Osteoblast (primary cell): ENCODE measurements around the gene AUP1. TPM values are rescaled to one million over a fixed set of nuclear protein-coding genes. Genes with fewer than 3 reads are reported as not detected.

Experiments
- DNase-seq: peaks from one replicate; pipeline ENCODE4 v3.0.0; 2011; ENCODE audit warnings: low spot score, mixed read lengths; ENCODE audit not compliant: insufficient read length; ENCODE audit errors: missing footprints
- H2AFZ ChIP-seq: 2 replicates; pipeline ENCODE4 v1.6.0; 2011; ENCODE audit warnings: mild to moderate bottlenecking, low read length
- H3K27ac ChIP-seq: 2 replicates; pipeline ENCODE4 v1.5.1; 2011; ENCODE audit warnings: mild to moderate bottlenecking, low read depth, low read length, moderate library complexity
- H3K27me3 ChIP-seq: 2 replicates; pipeline ENCODE4 v1.6.0; 2012; ENCODE audit warnings: mild to moderate bottlenecking, control low read depth, inconsistent platforms, low read length, moderate library complexity; ENCODE audit not compliant: insufficient read depth
- H3K36me3 ChIP-seq: 2 replicates; pipeline ENCODE4 v1.5.1; 2011; ENCODE audit warnings: mild to moderate bottlenecking, low read length, control low read depth, moderate library complexity; ENCODE audit not compliant: insufficient read depth
- H3K4me1 ChIP-seq: 2 replicates; pipeline ENCODE4 v1.5.1; 2011; ENCODE audit warnings: mild to moderate bottlenecking, low read length, control low read depth, moderate library complexity; ENCODE audit not compliant: insufficient read depth
- H3K4me2 ChIP-seq: 2 replicates; pipeline ENCODE4 v1.6.0; 2011; ENCODE audit warnings: mild to moderate bottlenecking, low read length; ENCODE audit not compliant: insufficient read depth
- H3K4me3 ChIP-seq: fragments of 200-600 bp; sonication (generic); 3 replicates; pipeline ENCODE4 v1.5.1; 2012; ENCODE audit warnings: mild to moderate bottlenecking, low read length, inconsistent platforms; ENCODE audit not compliant: insufficient read depth
- H3K79me2 ChIP-seq: 2 replicates; pipeline ENCODE4 v1.6.0; 2012; ENCODE audit warnings: mild to moderate bottlenecking, low read length, control low read depth, inconsistent platforms; ENCODE audit not compliant: insufficient read depth
- H3K9me3 ChIP-seq: 2 replicates; pipeline ENCODE4 v1.5.1; 2011; ENCODE audit warnings: low read depth, low read length, control low read depth
- H4K20me1 ChIP-seq: 2 replicates; pipeline ENCODE4 v1.6.0; 2012; ENCODE audit warnings: mild to moderate bottlenecking, low read length, control low read depth; ENCODE audit not compliant: insufficient read depth
- CTCF ChIP-seq: IDR thresholded peaks from 2 replicates; pipeline ENCODE4 v1.5.1; 2011; ENCODE audit warnings: mild to moderate bottlenecking, low read depth, low read length, moderate library complexity; ENCODE audit errors: extremely low read depth
- total RNA-seq: library from RNA; depleted of rRNA; stranded (reverse); fragments of >200 nt; gene quantifications from 2 replicates; pipeline ENCODE4 v1.2.3, GENCODE V29; 2012

Gene AUP1
- total RNA-seq, 1 donor = 82.9 TPM

- peak overlapping the region; percentile 17 for H3K27ac ChIP-seq
- H3K27me3 ChIP-seq = no peaks in the 10 kb centered on the region
- H4K20me1 ChIP-seq = no peaks in the 10 kb centered on the region
- no peak for TF ChIP-seq CTCF
- H3K4me1 ChIP-seq = peaks cover 30% of the 10 kb centered on the region
- no peak overlapping the region for H3K4me3 ChIP-seq
- no peaks in the 10 kb centered on the region for H3K9me3 ChIP-seq
- H3K4me2 ChIP-seq = no peak overlapping the region
- DNase-seq = peak; percentile 58
- peaks cover 57% of the 10 kb centered on the region for H3K79me2 ChIP-seq
- H3K36me3 ChIP-seq = peaks cover 55% of the 10 kb centered on the region
- H2AFZ ChIP-seq = no peak overlapping the region
Measured at GRCh38 chr2:74546004-74546403, 16.5 kb upstream of the AUP1 start.

- DNase-seq = peak; percentile 48
- Histone ChIP-seq H3K27me3 (no peaks in the 10 kb centered on the region), H3K9me3 (no peaks in the 10 kb centered on the region), H2AFZ (no peak overlapping the region), H3K4me2 (no peak overlapping the region), H3K79me2 (peaks cover 44% of the 10 kb centered on the region), H4K20me1 (no peaks in the 10 kb centered on the region), H3K36me3 (peaks cover 50% of the 10 kb centered on the region), H3K4me3 (no peak overlapping the region), H3K27ac (no peak overlapping the region), H3K4me1 (peaks cover 18% of the 10 kb centered on the region)
- no peak for TF ChIP-seq CTCF
Measured at GRCh38 chr2:74544634-74545033, 15.1 kb upstream of the AUP1 start.

GRCh38 chr2:74542978-74543377 lies 13.5 kb upstream of the AUP1 start:
- H2AFZ ChIP-seq = no peak overlapping the region
- H3K4me1 ChIP-seq = peaks cover 5% of the 10 kb centered on the region
- no peaks in the 10 kb centered on the region for H4K20me1 ChIP-seq
- no peaks in the 10 kb centered on the region for H3K27me3 ChIP-seq
- no peak overlapping the region for H3K4me3 ChIP-seq
- H3K79me2 ChIP-seq = peaks cover 35% of the 10 kb centered on the region
- H3K9me3 ChIP-seq = no peaks in the 10 kb centered on the region
- H3K4me2 ChIP-seq = no peak overlapping the region
- no peak overlapping the region for H3K27ac ChIP-seq
- peak; percentile 66 for DNase-seq
- no peak for TF ChIP-seq CTCF
- peaks cover 56% of the 10 kb centered on the region for H3K36me3 ChIP-seq

GRCh38 chr2:74540291-74540690 lies 10.8 kb upstream of the AUP1 start:
- Histone ChIP-seq H4K20me1 (no peaks in the 10 kb centered on the region), H3K4me2 (no peak overlapping the region), H3K4me1 (peaks cover 5% of the 10 kb centered on the region), H3K36me3 (peaks cover 62% of the 10 kb centered on the region), H3K4me3 (no peak overlapping the region), H3K27ac (no peak overlapping the region), H3K9me3 (no peaks in the 10 kb centered on the region), H2AFZ (no peak overlapping the region), H3K27me3 (no peaks in the 10 kb centered on the region), H3K79me2 (peaks cover 23% of the 10 kb centered on the region)
- DNase-seq = peak; percentile 65
- no peak for TF ChIP-seq CTCF
